Measurements from ENCODE around the gene HOXA6.

GRCh38 chr7:27164045-27164366, 16.4 kb upstream of the HOXA6 start:
- TF ChIP-seq LARP7 (IDR thresholded peaks at IDR 0.05) (no peak), SRF (IDR thresholded peaks at IDR 0.05; ENCODE audit: low read depth in 2 of 2, low read length in 2 of 2) (no peak), FOXM1 (IDR thresholded peaks at IDR 0.05; ENCODE audit: low read depth, low read length) (no peak), CHD2 (IDR thresholded peaks at IDR 0.05; ENCODE audit: borderline replicate concordance, low read depth, low read length) (no peak)

All from GM12878 (cell line).